ENCODE measurements around the gene TXNDC8. TPM values are rescaled to one million over a fixed set of nuclear protein-coding genes. Genes with fewer than 3 reads are reported as not detected.

TXNDC8 gene
- total RNA-seq, 2 donors from 2014 or later: not detected

DNA sequence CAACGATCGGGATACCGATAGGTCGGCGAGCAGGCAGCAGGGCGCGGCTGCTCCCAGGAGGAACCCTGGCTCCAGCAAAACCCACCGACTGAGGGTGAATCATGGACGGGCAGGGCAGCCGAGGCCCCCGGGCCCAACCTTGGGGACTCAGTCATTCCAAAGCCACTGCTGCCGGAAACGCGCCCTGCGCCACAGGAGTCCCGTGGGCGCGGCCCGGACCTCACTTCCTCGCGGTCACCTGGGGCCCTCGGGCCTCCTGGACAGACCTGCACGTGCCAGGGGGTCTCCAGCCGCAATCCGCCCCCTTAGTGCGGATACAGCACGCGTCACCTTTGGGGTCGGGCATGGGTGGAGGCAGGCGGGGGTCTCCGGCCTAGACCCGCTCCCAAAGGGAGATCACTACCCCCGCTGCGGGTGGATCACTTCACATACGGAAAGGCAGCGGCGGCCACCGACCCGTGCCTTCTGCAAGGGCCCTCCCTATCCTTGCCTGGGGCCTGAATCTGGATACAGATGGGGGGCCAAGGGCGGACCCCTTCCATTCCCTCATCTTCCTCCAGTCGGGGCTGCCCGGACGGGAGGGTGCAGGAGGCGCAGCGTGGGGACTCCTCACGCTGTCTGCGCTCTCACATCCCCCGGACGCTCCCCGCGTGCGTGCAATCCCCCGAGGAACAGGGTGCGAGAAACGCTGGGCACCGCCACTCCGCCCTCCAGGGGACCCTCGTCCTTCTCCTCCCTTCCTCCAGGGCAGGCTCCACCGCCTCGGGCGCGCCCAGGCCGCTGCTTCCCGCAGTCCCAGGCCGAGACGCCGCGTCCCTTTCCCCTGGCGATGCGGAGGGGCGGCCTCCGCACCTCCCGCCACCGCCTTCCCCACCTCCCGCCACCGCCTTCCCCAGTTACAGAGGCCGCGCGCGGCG lies 81.9 kb downstream of the TXNDC8 start:
- peak; percentile 41 to 51 for ATAC-seq
- DNase-seq: peak; percentile 68
- intact Hi-C loops (cut with DNase I): no loop called here

GRCh38 chr9:110255034-110255462 lies 82.6 kb downstream of the TXNDC8 start:
- ATAC-seq (no peak), DNase-seq (no peak)
- intact Hi-C loops (cut with DNase I): no loop called here

DNA sequence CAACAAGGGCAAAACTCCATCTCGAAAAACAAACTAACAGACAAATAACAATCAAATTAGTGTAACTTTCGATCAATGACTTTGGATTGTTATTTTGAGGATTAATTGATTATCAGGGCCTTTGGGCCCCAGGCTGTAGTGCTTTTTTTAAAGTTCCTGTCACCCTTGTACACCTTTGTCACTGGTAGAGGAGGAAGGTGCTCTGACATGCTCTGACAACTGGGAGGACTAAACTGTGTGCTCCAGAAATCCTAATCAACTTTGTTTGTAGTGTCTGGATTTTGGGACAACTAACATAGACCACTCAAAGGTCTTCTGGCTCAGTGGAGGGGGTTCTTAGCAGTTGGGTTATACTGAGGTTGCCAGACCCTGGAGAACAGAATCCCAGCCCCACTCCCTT lies 83.2 kb downstream of the TXNDC8 start:
- DNase-seq (no peak), ATAC-seq (no peak)
- intact Hi-C loops (cut with DNase I): no loop called here

Other genes starting within 250 kb of the TXNDC8 start
- not detected for gene C9orf152, start 129.7 kb downstream of the TXNDC8 start, total RNA-seq
- gene TXN, start 81.4 kb downstream of the TXNDC8 start, total RNA-seq: 10 to 100 TPM; 63.8 to 89.0 TPM
- 10 to 100 TPM; 18.6 to 20.8 TPM for gene SVEP1, start 241.9 kb upstream of the TXNDC8 start, total RNA-seq